ENCODE results near the gene KIF6.

DNA sequence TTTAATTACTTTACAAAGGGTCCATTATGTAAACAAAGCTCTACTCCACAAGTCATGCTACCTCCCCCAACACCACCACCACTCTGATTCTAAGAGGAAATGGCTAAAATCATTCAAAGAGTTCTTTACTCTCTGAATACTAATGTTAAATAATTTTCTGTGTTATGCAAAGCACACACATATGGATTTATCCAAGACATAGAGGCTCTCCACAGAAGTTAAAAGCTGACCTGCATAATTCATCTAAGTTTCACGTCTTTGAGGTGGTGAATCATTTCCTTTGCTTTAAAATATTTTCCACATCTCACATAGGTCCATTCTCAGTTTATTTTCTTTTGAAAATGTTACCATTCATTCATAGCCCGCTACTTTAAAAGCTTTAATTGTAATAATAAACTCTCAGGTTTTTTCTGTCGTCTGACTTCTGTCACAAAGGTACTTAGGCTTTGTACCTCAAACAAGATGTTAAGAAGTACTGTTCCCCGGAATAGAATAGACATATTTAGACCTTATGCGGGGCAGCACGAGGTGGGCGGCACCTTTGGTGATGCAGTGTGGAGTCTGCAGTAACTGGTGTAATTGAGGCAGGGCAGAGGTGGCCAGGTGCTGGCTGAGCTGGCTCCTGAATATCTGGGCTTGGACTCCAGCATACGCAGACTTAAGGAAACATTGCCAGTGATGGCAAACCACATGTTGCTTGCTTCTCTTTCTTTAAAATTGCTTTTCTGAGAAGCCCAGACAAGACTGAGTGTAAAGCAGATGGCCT is 55.8 kb downstream of the KIF6 start:
- TF ChIP-seq CTCF (IDR thresholded peaks at IDR 0.05; ENCODE audit: insufficient read depth, low read depth, low read length) = no peak
- TF ChIP-seq EZH2 (IDR thresholded peaks at IDR 0.05; ENCODE audit: insufficient read depth, low read length) = no peak
